NCI-H345 treated with DMSO at 0.1 percent for 48 hours (cell line): ENCODE results near the gene C2orf78.
A peak's percentile ranks its signal among the peaks of the same experiment; 100 is the strongest.
"Not testable (repeated sequence)": the region's sequence is repeated elsewhere in the genome, so short reads cannot be mapped to it uniquely, and the experiment has no call there.

ENCODE experiments used
- DNase-seq: peaks from one replicate; lab custom pipeline; 2025; ENCODE audit not compliant: unreplicated experiment; lab: John Stamatoyannopoulos, UW

C2orf78 gene, protein sequence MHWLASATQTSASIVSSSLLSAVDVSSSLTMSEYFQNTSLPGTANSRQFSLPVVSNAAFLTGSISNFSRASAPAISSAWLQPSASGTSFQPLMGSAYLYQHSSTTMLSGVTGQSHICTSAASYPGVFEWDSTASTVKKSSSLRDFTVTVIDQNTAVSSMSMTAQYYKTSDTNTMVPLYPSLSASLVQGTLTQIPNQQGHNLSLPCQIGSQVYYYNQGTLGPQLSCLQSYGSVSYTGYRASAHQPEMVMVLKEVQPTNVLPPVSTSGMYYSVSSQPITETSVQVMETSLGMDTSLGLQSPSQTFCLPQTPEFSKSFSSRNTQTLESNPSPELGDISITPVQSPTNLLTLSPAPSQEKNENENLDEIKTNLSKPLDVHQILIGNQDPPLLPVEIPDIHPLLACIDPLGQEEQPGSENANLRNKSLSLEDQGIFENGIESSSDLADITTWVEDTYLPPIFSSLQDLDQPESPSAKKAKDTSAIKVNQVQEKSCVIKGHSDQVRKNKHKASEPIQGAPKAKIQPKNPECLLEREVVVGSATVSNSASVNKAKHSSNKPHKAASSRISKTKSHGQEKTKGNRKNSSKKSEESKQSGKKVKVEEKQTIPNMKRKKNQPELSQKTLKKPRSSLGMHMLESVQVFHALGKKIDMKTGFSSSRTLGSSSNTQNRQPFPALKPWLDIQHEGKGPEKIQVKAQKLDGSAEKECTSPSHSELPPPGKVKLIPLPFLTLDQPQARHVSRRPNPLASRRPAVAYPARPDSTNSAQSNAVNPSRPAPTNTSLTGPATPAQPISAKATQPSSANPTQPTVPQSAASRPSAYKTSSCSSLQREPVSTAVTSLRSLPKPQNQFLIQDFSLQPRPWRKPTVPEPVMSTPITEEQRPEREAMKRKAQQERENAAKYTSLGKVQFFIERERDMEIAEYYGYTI

DNA sequence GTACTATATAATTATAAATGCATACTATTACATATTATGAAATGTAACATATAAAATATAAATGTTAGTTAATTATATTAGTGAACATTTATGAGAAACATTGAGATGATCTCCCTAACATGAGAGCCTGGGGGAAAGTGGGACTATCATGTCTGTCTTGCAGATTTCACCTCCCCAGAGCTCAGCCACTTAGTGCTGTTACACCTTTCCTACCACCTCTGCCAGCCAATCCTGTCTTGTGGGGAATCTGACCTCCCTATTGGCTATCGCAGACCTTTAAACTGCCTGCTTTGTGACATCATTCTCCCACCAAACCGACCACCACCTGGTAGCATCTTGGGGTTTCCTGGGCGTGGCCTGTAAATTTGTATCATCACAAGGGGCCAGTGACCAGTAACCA lies at the start of gene C2orf78:
Gene C2orf78 (plus strand): TSS at position 301 of the 400 bp plus-strand sequence. CDS start 127 bp downstream, outside the sequence.
- not testable (repeated sequence) for DNase-seq

DNA sequence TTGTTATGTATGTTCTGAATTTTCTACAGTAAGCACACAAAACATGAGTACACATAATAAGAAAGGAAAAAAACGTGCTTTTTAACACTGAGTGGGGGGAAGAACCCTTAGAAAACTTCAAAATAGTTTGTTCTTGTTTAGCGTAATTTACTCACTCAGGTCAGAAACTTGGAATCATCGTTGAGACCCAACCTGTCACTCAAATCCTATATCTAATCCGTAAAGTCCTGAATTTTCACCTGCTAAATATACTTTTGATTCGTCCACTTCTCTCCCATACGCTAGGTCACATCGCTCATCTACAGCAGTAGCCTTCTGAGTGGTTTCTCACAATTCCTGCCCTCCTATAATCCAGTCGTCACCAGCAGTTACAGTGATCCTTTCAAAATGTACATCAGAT lies 47.6 kb upstream of the C2orf78 start:
- no peak for DNase-seq

DNA sequence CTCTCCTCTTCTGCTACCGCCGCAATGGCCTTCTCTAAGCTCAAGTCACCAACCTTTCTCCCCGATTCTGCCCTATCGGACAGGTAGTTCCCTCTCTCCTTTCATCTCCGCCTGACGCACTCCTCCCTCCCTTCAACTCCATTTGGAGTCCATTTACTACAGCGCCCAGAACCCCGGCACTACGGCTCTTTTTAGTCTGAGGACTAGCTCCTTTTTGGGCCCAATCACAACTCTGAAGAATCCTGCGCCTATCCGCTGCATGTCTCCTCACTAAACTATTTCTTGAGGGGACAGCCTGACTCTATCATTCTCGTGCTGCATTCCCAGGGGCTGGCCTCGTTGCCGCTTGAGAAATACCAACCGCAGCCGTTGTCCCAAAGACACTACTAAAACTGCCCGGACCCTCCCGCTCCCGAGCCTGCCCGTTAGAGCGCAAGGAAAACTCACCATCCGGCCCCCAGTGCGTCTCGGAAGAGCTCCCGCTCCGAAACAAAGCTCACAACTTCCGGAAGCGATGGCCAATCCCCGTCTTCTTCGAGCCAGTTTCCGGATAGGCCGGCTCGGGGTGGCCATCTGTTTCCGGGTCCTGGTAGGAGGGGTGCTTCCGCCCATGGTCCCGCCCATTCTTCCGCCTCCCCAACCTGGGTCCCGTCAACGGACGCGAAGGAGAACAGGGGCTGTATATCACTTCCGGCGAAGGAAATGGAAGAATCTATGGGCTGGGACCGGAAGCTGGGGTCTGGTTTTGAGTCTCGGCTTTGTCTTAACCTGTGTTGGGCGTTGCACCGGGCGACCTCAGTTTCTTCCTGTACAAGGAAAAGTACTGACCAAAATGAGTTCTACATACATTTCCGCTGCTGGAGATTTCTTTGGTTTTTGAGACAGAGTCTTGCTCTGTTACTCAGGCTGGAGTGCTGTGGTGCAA lies 46.9 kb upstream of the C2orf78 start, which contains the start of gene TPRKB:
Gene TPRKB (minus strand): TSS at position 491 of the 925 bp plus-strand sequence. CDS start 2,776 bp downstream, outside the sequence.
- peak; percentile 92 for DNase-seq

DNA sequence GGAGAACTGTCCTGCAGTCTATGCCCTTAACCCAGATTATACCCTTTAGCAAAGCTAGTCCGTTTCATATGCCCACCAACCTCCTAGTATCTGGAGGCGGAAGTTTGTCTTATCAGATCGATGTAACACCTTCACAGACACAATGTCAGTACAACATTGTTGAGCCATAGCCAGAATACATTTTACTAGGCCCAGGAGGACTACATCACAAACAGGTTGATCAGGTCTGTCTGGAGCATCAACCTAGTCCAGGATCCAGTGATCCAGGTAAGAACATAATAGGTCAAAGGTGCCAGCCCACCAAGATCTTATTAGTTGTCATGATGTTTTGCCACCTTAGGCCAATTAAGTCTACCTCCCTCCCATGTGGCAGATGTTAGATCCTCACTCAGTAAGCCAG lies 44.9 kb upstream of the C2orf78 start:
- DNase-seq: no peak

DNA sequence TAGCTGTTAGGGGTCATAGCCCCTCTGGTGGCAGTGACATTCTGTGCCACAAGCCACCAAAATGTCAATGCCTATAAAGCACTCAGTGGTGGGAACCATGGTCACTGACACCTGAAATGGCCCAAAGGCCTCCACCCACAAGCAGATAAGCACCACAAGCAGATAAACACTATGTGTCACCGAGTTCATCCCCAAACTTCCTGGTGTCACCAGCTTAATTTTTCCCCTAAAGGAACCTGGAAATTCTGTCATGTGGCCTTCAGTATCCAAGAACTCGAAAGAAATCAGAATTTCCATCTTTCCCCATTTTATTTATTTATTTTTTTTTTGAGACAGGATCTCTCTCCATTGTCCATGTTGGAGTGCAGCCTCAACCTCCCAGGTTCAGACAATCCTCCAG lies 43.2 kb upstream of the C2orf78 start:
- DNase-seq: no peak

DNA sequence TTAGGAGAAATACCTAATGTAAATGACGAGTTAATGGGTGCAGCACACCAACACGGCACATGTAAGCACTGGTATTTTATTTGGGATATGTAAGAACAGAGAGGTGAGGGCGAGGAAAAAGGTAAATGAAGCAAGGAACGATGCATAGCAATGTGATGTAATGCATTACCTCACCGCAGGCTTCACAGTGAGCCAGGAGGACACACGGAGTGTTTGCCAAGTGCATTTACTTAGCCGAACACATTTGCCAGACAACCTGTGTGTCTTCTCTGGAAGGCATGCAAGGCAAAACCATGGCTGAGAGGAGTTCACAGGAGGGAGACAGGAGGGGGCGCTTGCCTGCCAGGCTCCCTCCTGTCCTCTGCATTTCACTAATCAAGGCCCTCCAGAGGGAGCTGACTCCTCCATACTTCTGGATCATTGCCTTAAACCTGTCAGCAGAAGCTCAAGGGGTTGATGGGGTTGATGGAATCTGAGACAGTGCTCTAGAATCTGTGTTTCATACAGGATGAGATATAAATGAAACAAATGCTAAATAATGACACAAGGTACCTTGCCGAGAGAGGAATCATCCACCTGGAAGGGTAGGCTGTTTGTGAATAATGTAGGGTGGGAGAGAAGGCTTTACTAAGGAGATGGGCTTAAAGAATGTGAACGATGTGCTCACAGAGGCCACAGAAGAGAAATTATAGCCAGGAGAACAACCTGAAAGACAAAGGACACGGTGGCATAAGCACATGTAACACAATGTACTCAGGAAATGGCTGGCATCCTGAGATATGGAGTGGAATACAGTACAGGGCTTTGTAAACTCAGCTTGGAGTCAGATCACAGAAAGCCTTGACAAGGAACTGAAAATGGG lies 37.7 kb upstream of the C2orf78 start:
- no peak for DNase-seq

DNA sequence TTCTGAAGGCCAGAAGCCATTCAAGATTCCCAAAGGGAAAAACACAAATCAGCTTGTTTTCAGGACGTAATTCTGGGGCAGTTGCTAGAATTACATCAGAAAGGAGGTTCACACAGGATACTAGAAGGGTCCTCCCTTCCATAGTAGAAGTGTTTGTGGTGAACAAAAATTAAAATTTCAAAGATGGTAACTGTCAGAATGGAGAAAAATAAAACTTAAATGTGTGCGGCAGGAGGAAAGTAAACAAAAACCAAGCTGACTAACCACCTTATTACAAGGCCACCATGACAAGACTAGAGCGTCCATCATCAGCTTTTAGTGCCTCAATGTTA lies 37.1 kb upstream of the C2orf78 start:
- DNase-seq: no peak

DNA sequence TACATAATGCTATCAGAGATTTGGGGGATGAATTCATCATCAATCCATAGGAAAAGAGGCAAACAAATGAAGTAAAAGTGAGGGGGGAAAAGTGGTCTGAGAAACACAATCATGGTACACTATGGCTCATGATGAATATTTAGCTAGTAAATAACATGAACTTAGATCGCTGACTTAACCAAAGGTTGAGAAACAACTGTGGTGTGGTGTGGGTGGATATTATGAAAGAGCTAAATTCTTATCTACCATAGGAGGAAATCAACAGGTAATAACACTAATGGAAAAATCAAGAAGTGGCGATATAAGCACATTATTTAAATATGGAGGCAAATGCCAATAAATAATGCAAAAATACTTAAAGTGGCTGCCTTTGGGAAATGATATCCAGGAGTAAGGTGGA lies 34.7 kb upstream of the C2orf78 start:
- DNase-seq: no peak

DNA sequence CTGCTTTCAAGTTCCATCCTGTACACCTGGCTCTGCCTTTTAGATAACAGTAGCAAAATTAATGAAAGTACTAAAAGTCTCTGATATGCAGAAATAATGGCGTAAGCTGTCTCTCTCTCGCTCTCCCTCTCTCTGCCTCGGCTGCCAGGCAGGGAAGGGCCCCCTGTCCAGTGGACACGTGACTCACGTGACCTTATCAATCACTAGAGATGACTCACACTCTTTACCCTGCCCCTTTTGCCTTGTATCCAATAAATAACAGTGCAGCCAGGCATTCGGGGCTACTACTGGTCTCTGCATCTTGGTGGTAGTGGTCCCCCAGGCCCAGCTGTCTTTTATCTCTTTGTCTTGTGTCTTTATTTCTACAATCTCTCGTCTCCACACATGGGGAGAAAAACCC lies 29.7 kb upstream of the C2orf78 start:
- DNase-seq: not testable (repeated sequence)

DNA sequence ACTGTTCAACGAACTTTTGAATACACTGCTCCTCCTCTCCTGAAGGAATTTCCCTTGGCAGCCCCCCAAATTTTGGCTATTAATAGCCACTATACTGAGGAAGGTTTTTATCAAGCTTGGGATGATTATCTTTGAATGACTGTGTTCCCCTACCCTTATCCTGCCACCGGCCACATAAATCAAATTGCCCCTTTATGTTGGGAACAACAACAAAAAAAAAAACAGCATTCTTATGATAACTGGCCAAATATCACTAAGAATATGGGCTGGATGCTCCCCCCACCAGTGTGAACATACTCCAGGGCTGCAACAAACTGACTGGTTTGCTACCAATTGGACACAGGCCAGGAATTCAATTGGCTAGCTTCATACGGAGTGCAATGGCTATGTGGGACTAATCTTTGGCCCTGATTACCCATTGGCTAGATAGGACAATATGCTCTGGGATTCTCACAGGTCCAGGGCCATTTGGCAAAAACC lies 24.7 kb upstream of the C2orf78 start:
- no peak for DNase-seq

DNA sequence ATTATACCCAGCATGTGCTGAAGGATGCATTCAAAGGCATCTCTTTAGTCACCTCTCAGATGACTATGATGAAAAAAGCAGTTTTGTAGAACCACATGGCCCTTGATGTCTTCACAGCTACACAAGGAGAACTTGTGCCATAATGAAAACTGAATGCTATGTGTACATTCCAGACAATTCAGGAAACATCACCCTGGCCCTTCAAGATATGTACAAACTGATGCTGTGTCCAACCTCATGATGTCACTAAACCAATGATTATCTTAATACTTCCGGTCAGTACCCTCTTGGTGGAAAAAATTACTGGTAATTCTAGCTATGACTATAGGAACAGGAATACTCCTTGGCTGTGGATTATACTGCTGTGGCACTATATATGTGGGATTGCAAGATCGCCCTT lies 24.1 kb upstream of the C2orf78 start:
- DNase-seq: no peak

DNA sequence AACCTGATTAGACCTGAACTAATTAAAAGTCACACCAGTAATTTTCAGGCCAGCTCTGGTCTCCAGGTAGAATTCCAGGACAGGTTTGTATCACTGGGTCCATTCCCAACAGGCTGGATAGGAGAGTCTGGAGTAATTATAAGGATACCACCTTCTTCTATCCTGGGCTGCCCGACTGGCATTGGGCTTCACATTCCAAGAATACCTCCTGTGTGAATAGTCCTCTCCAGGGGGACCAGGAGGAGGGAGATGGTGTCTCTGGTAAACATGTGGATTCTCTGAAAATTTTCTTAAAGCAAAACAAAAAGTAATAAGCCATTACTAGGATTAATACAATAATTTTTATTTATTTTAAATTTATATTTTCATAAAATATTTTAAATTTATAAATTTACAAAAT lies 21.4 kb upstream of the C2orf78 start:
- no peak for DNase-seq

DNA sequence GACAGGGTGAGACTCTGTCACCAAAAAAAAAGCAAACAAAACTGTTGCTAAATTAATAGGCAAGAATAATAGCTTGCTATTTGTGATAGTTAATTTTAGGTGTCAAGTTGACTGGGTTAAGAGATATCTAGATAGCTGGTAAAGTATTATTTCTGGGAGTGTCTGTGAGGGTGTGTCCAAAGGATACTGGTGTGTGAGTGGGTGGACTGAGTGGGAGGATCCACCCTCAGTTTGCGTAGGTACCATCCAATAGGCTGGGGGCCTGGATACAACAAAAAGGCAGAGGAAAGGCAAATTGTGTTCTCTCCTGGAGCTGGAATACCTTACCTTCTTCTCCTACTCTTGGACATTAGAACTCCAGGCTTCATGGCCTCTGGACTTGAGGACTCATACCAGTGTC lies 19.0 kb upstream of the C2orf78 start:
- DNase-seq: no peak

DNA sequence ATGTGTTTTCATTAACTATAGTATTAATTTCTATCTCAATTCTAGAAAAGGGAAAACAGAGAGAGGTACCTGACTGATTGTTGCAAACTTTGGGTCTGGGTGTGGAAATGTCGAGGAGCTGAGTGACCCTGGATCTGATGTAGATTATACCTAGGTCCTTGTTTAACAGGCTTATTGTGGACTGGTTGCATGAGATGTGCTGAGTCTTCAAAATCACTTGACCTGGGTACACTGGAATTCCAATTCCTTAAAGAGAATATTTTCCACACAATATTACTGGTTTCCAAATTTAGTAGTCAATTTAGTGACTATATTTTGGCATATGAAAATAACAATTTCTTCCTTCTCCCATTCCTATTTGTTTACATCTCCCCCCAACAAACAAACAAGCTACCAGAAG lies 17.6 kb upstream of the C2orf78 start:
- DNase-seq: no peak

DNA sequence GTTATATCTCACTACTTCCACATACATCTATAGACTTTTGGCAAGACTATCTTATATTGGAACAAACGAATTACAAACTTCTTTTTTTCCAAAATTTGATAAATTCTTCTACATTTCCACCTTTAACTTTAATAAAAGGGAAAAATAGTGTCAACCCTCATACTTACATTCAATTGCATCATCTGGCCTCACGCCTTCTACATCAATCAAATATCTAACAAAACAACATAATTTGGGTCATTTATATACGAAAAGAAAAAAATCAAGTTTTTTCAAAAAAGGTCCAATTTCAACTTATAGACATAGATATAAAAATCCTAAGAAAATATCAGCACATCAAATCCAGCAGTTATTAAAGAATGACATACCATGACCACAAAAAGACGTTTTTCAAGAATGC lies 17.0 kb upstream of the C2orf78 start:
- DNase-seq: no peak

DNA sequence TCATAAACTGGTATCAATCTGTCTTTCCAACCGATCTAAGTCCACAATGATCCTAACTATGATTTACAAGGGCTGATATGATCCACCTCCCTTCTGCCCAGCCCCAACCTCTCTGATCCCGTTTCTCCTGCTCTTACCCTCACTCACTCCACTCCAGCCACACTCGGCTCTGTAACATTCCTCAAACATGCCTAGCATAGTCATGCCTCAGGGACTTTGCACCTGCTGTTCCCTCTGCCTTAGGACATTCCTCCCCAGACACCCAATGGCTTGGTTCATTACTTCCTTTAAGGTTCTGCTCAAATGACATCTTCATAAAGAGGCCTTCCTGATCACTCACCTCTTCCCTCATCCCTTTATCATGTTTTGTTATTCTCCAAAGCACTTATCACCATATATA lies 13.3 kb upstream of the C2orf78 start:
- DNase-seq: no peak

DNA sequence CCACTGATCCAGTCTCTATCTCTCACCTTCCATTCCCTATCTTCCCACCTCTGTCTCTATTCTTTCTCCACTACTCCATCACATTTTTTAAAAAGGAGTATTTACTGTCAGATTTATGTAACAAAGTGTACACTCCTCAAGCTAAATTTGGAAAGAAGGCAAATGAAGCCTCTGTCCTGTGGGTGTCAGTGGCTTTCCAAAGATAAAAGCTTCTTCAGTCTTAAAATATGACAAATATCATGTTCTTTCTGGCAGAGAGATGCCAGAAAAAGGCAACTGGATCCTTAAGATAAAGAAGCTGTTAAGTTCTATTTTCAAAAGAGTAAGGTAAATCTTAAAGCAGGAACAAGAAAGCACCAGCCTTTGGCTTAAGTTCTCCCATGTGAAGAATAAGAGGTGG lies 11.2 kb upstream of the C2orf78 start:
- DNase-seq: no peak

DNA sequence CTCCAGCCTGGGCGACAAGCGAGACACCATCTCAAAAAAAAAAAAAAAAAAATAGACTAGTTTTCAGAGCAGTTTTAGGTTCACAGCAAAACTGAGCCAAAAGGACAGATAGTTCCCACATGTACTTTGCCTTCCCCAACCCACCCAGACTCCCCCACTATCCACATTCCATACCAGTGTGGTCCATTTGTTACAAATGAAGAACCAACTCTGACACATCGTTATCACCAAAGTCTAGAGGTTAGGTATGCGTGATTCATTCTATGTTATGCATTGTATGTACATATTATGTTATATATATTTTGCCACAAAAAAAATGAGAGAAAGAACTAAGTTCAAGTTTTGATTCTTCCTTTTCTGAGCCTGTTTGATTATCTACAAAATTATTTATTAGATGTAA lies 7.6 kb upstream of the C2orf78 start:
- DNase-seq: no peak

DNA sequence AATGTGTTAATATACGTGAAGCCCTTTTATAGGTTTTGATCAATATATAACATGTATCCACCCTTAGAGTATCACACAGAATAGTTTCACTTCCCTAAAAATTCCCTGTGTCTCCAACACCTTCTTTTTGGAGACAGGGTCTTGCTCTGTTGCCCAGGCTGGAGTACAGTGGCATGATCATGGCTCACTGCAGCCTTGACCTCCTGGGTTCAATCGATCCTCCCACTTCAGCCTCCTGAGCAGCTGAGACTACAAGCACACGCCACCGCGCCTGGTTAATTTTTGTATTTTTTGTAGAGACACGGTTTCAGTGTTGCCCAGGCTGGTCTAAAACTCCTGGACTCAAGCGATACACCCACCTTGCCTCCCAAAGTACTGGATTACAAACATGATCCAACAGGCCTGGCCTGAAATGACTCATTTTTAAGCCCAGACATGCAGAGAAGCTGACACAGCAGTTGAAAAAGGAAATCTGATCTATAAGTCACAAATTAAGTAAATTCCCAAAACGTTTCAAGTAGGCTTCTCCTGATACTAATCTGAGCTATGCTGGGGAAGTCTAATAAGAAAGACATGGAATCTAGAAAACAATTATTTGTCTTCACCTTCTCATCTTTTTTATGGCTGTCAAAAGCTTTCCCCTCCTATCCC lies 7.0 kb upstream of the C2orf78 start:
- no peak for DNase-seq
